D721Med (cell line): ENCODE data around the gene C22orf23.

Experiments
- DNase-seq: peaks from one replicate; pipeline ENCODE4 v3.0.0; 2011; ENCODE audit warnings: low spot score; ENCODE audit not compliant: insufficient read length
- FAIRE-seq: peaks from 2 replicates; lab custom pipeline; 2011; peaks lifted over from hg19 to GRCh38; lab: Jason Lieb, UNC
- TF ChIP-seq, protein P1 (sequence below): IDR thresholded peaks from 2 replicates; pipeline ENCODE4 v1.5.1; 2012; ENCODE audit warnings: mild to moderate bottlenecking, control low read depth; ENCODE audit not compliant: insufficient read depth; ENCODE audit errors: missing control alignments

Gene C22orf23

DNA sequence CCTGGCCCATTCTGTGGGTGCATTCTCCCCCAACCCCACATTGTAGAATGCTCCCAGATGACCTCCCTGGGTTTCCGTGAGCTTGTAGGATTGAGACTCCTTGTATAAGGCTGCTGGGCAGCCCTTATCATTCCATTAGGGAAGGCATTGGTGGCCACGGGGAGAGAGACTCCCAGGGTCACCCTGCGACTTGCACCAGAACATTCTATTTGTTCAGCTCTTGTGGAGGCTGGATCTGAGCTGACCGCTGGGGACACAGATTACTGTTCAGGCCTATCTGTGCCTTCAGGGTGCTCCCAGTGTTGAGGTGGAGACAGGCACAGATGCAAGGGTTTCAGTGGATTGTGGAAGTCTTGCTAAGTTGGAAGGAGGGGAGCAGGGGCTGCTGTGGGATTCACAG is 29.5 kb downstream of the C22orf23 start:
- TF ChIP-seq, protein P1, sequence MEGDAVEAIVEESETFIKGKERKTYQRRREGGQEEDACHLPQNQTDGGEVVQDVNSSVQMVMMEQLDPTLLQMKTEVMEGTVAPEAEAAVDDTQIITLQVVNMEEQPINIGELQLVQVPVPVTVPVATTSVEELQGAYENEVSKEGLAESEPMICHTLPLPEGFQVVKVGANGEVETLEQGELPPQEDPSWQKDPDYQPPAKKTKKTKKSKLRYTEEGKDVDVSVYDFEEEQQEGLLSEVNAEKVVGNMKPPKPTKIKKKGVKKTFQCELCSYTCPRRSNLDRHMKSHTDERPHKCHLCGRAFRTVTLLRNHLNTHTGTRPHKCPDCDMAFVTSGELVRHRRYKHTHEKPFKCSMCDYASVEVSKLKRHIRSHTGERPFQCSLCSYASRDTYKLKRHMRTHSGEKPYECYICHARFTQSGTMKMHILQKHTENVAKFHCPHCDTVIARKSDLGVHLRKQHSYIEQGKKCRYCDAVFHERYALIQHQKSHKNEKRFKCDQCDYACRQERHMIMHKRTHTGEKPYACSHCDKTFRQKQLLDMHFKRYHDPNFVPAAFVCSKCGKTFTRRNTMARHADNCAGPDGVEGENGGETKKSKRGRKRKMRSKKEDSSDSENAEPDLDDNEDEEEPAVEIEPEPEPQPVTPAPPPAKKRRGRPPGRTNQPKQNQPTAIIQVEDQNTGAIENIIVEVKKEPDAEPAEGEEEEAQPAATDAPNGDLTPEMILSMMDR: no peak
- FAIRE-seq: no peak
- DNase-seq: no peak

DNA sequence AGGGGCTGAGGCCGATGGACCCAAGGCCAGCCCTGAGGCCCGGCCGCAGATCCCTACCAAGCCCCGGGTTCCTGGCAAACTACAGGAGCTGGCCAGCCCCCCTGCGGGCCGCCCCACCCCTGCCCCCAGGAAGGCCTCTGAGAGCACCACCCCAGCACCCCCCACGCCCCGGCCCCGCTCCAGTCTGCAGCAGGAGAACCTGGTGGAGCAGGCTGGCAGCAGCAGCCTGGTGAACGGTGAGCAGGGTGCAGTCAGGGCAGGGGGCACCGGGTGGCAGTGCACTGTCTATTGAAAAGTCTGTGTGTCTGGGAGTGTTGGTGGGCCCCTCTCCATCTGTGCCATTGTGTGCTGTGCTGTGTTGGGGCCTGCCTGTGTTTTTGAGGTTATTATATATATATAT is 31.2 kb downstream of the C22orf23 start:
- TF ChIP-seq, protein P1: no peak
- FAIRE-seq (no peak), DNase-seq (no peak)

DNA sequence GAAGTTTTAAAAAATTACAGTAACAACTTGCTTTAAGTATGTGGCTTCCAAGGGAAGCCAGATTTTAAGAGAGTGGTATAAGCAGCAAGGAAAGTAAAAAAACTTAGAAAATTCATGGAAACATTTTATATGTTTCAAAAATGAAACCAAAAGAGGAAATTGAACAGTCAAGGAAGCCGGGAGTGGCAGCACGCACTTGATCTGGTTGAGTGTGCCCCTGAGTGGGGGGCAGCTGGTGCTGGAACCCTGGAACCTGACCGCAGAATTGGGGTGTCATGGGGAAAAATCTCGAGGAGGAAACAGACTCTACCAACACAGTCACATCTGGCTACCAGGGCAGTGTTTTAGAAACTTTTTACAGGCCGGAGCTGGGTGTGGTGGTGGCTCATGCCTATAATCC is 33.3 kb downstream of the C22orf23 start:
- FAIRE-seq (no peak), DNase-seq (no peak)

DNA sequence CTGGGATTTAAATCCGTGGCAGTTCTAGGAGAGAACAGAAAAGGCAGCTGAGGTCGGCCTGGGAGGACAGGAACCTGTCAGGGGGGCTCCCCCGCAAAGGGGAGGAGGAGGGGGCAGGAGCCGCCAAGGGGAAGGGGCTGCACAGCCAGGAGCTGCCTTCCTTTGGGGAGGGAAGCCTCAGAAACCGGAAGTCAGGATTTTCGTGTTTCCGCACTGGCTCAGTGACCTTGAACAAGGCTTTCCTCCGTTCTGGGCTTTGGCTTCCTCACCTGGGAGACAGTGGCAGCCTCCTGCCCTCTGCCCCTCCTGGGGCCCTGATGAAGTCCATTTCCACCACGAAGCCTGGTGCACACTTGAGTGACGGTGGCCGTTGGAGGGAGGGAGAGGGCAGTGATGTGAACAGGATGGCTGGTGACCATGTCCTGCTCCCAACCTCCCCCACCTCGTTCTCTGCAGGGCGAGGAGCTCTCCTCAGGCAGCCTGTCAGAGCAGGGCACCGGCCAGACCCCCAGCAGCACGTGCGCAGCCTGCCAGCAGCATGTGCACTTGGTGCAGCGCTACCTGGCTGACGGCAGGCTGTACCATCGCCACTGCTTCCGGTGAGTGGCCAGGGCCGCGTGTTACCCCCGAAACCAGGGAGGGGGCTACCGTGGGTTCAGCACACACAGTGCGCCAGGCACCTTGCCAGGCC is 34.7 kb downstream of the C22orf23 start:
- no peak for FAIRE-seq
- no peak for DNase-seq

More for the DNA sequence above, 33.3 kb downstream of the C22orf23 start:
- TF ChIP-seq, protein P1: no peak

DNA sequence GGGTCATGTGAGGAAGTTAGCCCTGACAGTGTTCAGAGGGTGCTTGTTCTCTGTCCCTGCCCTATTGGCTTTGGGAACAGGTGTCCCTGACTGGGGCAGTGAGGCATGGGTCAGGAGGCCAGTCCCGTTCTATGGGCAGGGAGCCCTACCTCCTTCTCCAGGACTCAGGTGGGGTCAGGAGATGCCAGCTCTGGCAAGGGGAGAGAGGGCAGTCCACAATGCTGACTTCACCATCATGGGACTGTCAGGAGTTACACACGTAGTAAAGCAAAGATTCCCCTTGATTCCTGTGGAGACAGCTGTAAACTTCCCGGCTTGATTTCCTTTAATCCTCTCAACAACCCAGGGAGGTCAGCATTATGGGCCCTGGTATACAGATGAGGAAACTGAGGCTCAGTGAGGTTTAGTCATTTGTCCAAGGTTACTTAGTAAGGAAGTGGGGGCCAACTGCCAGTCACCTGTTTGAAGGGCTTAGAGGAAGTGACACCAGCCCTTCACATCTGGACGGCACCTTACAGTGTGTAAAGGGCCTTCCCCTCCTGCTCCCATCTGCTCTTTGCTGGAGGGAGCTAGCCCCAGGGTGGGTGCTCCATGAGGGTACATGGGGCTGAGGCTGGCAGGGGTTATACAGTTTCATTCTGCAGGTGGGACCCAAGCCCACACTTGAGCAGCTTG is 35.4 kb downstream of the C22orf23 start:
- DNase-seq (no peak), FAIRE-seq (no peak)
- TF ChIP-seq, protein P1: no peak

More for the DNA sequence above, 34.7 kb downstream of the C22orf23 start:
- TF ChIP-seq, protein P1: no peak

DNA sequence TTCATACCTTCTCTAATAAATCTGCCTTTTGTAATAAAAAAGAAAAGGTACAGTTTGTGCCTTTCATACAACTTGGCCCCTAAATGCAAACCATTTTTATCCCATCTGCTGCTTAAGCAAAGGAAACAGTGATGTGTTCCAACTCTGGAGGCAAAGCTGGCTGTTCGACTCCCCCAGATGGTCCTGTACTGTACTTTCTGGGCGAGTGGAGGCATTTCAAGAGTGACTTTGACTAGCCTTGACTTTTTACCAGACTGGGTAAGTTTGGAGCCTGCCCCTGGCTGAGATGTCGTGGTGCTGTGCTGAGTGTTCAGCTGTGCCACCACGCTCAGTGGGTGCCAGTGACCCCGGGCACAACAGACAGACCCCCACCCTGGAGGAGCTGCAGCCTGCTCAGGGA is 37.1 kb downstream of the C22orf23 start:
- DNase-seq: no peak
- TF ChIP-seq, protein P1: no peak
- no peak for FAIRE-seq

DNA sequence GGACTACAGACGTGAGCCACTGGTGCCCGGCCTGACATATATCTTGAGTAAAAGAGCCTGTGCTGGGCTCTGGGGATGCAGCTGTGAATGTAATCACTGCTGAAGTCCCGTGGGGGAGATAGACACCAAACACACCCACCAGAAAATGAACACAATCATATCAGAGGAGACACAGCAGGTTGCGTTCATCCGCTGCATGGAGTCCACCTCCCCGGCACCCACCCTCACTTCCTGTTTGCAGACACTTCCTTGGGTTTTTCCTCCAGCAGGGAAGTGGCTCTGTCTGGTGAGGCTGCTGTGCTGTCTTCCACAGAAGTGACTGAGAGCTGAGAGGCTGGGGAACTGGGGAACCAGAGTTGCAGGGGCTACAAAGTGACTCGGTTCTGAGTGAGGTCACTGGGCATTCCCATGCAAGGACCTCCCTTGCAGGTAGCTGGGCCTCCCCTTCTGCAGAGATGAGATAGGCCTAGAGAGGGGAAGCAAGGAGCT is 40.1 kb downstream of the C22orf23 start:
- TF ChIP-seq, protein P1: no peak
- DNase-seq: no peak
- no peak for FAIRE-seq
